Diencephalon (tissue), 1 donor: ENCODE results near the gene ROBO3. TPM values are rescaled to one million over a fixed set of nuclear protein-coding genes. Genes with fewer than 3 reads are reported as not detected.

Experiments used
- total RNA-seq: library from RNA; depleted of rRNA; stranded (reverse); fragments of >200 nt; gene quantifications from one replicate; pipeline ENCODE4 v1.2.3, GENCODE V29; 2014

Gene ROBO3, protein sequence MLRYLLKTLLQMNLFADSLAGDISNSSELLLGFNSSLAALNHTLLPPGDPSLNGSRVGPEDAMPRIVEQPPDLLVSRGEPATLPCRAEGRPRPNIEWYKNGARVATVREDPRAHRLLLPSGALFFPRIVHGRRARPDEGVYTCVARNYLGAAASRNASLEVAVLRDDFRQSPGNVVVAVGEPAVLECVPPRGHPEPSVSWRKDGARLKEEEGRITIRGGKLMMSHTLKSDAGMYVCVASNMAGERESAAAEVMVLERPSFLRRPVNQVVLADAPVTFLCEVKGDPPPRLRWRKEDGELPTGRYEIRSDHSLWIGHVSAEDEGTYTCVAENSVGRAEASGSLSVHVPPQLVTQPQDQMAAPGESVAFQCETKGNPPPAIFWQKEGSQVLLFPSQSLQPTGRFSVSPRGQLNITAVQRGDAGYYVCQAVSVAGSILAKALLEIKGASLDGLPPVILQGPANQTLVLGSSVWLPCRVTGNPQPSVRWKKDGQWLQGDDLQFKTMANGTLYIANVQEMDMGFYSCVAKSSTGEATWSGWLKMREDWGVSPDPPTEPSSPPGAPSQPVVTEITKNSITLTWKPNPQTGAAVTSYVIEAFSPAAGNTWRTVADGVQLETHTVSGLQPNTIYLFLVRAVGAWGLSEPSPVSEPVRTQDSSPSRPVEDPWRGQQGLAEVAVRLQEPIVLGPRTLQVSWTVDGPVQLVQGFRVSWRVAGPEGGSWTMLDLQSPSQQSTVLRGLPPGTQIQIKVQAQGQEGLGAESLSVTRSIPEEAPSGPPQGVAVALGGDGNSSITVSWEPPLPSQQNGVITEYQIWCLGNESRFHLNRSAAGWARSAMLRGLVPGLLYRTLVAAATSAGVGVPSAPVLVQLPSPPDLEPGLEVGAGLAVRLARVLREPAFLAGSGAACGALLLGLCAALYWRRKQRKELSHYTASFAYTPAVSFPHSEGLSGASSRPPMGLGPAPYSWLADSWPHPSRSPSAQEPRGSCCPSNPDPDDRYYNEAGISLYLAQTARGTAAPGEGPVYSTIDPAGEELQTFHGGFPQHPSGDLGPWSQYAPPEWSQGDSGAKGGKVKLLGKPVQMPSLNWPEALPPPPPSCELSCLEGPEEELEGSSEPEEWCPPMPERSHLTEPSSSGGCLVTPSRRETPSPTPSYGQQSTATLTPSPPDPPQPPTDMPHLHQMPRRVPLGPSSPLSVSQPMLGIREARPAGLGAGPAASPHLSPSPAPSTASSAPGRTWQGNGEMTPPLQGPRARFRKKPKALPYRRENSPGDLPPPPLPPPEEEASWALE (N-terminal part only)
- 15.5 TPM for total RNA-seq

DNA sequence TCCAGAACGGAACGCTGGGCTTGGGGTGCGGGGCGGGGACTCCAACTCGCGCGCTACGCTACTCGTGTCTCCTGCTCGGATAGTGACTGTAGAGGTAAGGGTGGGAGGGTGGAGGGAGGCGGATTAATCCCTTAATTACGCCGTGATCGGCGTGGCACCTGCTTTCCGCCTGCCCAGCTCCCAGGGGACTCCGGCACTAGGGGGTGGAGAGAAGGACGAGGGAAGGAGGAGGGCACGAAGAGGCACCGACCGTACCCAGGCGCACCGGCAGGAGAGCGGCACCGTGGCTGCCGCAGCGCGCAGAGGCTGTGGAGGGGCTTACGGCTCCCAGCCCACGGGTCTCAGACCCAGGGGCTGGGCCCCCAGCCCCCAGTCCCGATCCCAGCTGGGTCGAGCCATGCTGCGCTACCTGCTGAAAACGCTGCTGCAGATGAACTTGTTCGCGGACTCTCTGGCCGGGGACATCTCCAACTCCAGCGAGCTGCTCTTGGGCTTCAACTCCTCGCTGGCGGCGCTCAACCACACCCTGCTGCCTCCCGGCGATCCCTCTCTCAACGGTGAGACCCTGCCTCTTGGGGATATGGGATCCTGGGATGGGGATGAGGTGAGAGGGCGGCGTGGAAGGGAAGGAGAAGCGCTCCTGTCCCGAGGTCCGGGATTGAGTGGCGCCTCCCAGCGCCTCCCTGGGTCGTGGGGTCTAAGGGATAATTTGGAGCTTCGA, at the start of gene ROBO3:
Gene ROBO3, plus strand, starts transcription at position 252 of the 721 bp plus-strand sequence. Its CDS starts 146 bp downstream, at position 398.

DNA sequence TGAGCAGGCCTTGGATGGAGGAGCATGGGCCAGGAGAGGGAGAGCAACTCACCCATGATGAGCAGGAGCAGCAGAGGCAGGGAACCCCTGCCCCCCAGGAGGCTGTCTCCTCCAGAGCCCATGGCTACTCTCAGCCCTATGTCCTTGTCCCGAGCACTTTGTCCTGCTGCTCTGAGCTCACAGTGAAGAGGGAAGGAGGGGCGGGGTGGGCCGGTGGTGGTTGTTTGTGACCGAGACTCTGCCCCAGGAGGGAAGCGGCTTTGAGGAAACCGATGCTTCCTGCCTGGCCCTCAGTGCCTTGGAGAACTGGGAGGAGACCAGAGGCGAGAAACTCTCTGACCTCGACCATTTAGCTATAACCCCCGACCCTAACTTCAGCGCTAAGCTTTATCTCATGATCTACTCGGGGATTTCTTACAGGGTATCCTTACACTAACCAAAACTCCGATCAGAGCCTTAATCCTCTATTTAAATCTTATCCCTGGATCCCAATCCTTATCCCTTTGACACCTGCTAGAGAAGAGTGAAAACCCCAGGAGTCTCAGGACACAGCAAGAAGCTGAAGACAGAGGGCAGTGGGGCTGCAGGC, 32.5 kb downstream of the ROBO3 start, which contains the start of gene ROBO4:
Gene ROBO4, minus strand, starts transcription at position 192 of the 589 bp plus-strand sequence. Its CDS starts 70 bp downstream, at position 122.

DNA sequence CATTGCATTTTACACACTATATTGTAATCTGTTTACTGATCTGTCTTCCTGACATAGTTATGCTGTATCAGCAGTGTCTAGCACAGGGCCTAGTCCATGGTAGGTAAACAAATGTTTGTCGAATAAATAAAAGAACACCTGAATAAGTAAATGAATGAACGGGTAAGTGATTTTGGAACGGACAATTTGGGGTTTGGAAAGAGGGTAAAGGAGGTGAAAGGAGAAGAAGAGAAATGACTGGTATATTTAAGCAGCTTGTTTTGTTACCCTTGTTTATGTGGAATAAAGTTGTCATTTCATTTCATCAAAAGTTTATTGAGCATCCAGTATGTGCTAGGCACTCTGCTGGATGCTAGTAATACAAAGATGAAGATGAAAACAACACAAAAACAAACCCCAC, 53.7 kb downstream of the ROBO3 start, which contains the start of gene HEPN1:
Gene HEPN1, plus strand, starts transcription at position 301 of the 400 bp plus-strand sequence.

Other genes starting within 250 kb of the ROBO3 start
- gene TBRG1, start 242.6 kb upstream of the ROBO3 start, total RNA-seq = 51.0 TPM
- 22.6 TPM for gene SIAE, start 191.7 kb upstream of the ROBO3 start, total RNA-seq
- 16.4 TPM for gene SPA17, start 191.5 kb upstream of the ROBO3 start, total RNA-seq
- gene NRGN, start 125.5 kb upstream of the ROBO3 start, total RNA-seq = 3.7 TPM
- not detected for gene VSIG2, start 113.2 kb upstream of the ROBO3 start, total RNA-seq
- 8.3 TPM for gene ESAM, start 103.1 kb upstream of the ROBO3 start, total RNA-seq
- gene MSANTD2, start 65.0 kb upstream of the ROBO3 start, total RNA-seq = 21.5 TPM
- gene ROBO4, start 32.4 kb downstream of the ROBO3 start, total RNA-seq = 8.1 TPM
- not detected for gene HEPN1, start 53.8 kb downstream of the ROBO3 start, total RNA-seq
- gene HEPACAM, start 70.6 kb downstream of the ROBO3 start, total RNA-seq = 59.3 TPM
- 3.9 TPM for gene CCDC15, start 88.8 kb downstream of the ROBO3 start, total RNA-seq
- 2.1 TPM for gene SLC37A2, start 197.9 kb downstream of the ROBO3 start, total RNA-seq
- gene TMEM218, start 246.2 kb downstream of the ROBO3 start, total RNA-seq = 19.4 TPM